Keratinocyte (primary cell): ENCODE data around the gene ROBO3. TPM values are rescaled to one million over a fixed set of nuclear protein-coding genes. Genes with fewer than 3 reads are reported as not detected.

Experiments used
- DNase-seq: peaks from one replicate; pipeline ENCODE4 v3.0.0-alpha.2; 2011; ENCODE audit warnings: low read depth, missing footprints, low spot score
- FAIRE-seq: peaks from 2 replicates; lab custom pipeline; 2011; peaks lifted over from hg19 to GRCh38; lab: Jason Lieb, UNC
- H2AFZ ChIP-seq: 2 replicates; pipeline ENCODE4 v1.6.0; 2012; ENCODE audit warnings: low read length, control low read depth, inconsistent platforms; ENCODE audit not compliant: control insufficient read depth
- H3K27ac ChIP-seq: 2 replicates; pipeline ENCODE4 v1.5.1; 2011; ENCODE audit warnings: low read length; ENCODE audit not compliant: control insufficient read depth, insufficient read depth
- H3K27me3 ChIP-seq: 3 replicates; pipeline ENCODE4 v1.6.0; 2011; ENCODE audit warnings: low read length; ENCODE audit not compliant: control insufficient read depth, insufficient read depth; ENCODE audit errors: extremely low read depth
- H3K36me3 ChIP-seq, 2 experiments: 2 replicates in 1 of 2; 3 replicates in 1 of 2; pipeline ENCODE4 v1.5.1; 2011; ENCODE audit warnings: low read length in 2 of 2, mild to moderate bottlenecking in 1 of 2; ENCODE audit not compliant: control insufficient read depth in 2 of 2, insufficient read depth in 2 of 2; ENCODE audit errors: extremely low read depth in 1 of 2
- H3K4me1 ChIP-seq: 3 replicates; pipeline ENCODE4 v1.5.1; 2011; ENCODE audit warnings: low read length; ENCODE audit not compliant: control insufficient read depth, insufficient read depth; ENCODE audit errors: extremely low read depth
- H3K4me2 ChIP-seq: 3 replicates; pipeline ENCODE4 v1.6.0; 2011; ENCODE audit warnings: low read depth, low read length; ENCODE audit not compliant: control insufficient read depth, insufficient read depth; ENCODE audit errors: extremely low read depth
- H3K4me3 ChIP-seq, 3 experiments: fragments of 200-600 bp in 1 of 3; sonication (generic) in 1 of 3; 2 replicates in 2 of 3; 3 replicates in 1 of 3; pipeline ENCODE4 v1.5.1; 2011 to 2016; ENCODE audit warnings: low read length in 3 of 3, mild to moderate bottlenecking in 3 of 3, control low read depth in 2 of 3, inconsistent platforms in 1 of 3, low read depth in 1 of 3, mixed read lengths in 1 of 3, mixed run types in 1 of 3, moderate library complexity in 1 of 3; ENCODE audit not compliant: control insufficient read depth in 2 of 3, insufficient read depth in 2 of 3; ENCODE audit errors: extremely low read depth in 1 of 3
- H3K79me2 ChIP-seq: 2 replicates; pipeline ENCODE4 v1.6.0; 2012; ENCODE audit warnings: low read length; ENCODE audit not compliant: control insufficient read depth, insufficient read depth
- H3K9ac ChIP-seq: 3 replicates; pipeline ENCODE4 v1.6.0; 2011; ENCODE audit warnings: low read length; ENCODE audit not compliant: control insufficient read depth, insufficient read depth; ENCODE audit errors: extremely low read depth
- H3K9me1 ChIP-seq: 3 replicates; pipeline ENCODE4 v1.6.0; 2011; ENCODE audit warnings: low read length; ENCODE audit not compliant: control insufficient read depth, insufficient read depth; ENCODE audit errors: extremely low read depth
- H3K9me3 ChIP-seq: 2 replicates; pipeline ENCODE4 v1.5.1; 2012; ENCODE audit warnings: low read depth, low read length; ENCODE audit not compliant: control insufficient read depth
- H4K20me1 ChIP-seq: 3 replicates; pipeline ENCODE4 v1.6.0; 2011; ENCODE audit warnings: low read length; ENCODE audit not compliant: control insufficient read depth, insufficient read depth; ENCODE audit errors: extremely low read depth
- EZH2 ChIP-seq: IDR thresholded peaks from one replicate; pipeline ENCODE4 v1.6.1; 2012; ENCODE audit warnings: inconsistent platforms, mild to moderate bottlenecking, low read length, moderate library complexity
- dilution Hi-C: fragments of 300-500 bp; cut with MboI; formaldehyde crosslinking; loops from one replicate; pipeline ENCODE4 v1.7.0; 2020; ENCODE audit warnings: low sequenced_read_pairs; ENCODE audit not compliant: extremely low pct_ligation_motif_present
- polyA plus RNA-seq, 5 experiments: library from polyadenylated mRNA; depleted of rRNA in 3 of 5; stranded (reverse) in 3 of 5; stranded (forward) in 1 of 5; unstranded in 1 of 5; fragments of >200 nt; gene quantifications; 1 replicate in 1 of 5; 2 replicates in 3 of 5; 3 replicates in 1 of 5; pipeline versions ENCODE4 v1.2.1 to v1.2.3, GENCODE V29; 2011 to 2012; ENCODE audit warnings: missing spikeins in 2 of 5, low read depth in 1 of 5, low replicate concordance in 1 of 5
- TF ChIP-seq, protein P1 (sequence below), 3 experiments: IDR thresholded peaks in 1 of 3; conservative IDR thresholded peaks in 1 of 3; optimal IDR thresholded peaks in 1 of 3; 2 replicates in 2 of 3; 3 replicates in 1 of 3; pipeline versions ENCODE3 to v1.5.1; 2011; ENCODE audit warnings: low read length in 3 of 3, mild to moderate bottlenecking in 3 of 3, moderate library complexity in 2 of 3, control low read depth in 1 of 3, inconsistent platforms in 1 of 3; ENCODE audit not compliant: insufficient read depth in 2 of 3; ENCODE audit errors: extremely low read depth in 1 of 3

The ROBO3 gene
- polyA plus RNA-seq, 1 donor (not counting 4 experiments of a cell fraction or from before 2014, with no cell fraction given), result 13.6 TPM

DNA sequence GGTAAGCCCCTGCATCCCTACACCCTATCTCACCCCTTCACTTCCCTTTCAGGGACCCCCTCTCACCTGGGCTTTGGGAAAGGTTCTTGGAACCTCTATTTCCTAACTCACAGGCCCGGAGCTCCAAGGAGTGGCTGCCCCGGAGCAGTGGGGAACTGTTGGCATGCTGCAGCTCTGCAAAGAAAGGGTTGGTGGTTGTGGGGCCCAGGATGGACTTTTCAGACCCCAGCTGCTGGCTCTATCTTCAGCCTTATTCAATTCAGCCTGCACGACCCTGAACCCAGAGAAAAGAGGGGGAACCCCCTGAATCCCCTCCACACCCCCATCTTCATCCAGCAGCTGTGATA, 22.4 kb downstream of the ROBO3 start:
- dilution Hi-C loops, result no loop called here
- DNase-seq, result no peak
- Histone ChIP-seq H3K4me1 (no peaks in the 10 kb centered on the region), H3K9me1 (no peaks in the 10 kb centered on the region), H3K27ac (no peak overlapping the region), H3K27me3 (no peaks in the 10 kb centered on the region), H3K79me2 (no peaks in the 10 kb centered on the region), H2AFZ (no peak overlapping the region), H3K9ac (no peak overlapping the region), H3K36me3 (no peaks in the 10 kb centered on the region), H3K4me3 (no peak overlapping the region), H3K4me2 (no peak overlapping the region), H4K20me1 (no peaks in the 10 kb centered on the region), H3K9me3 (no peaks in the 10 kb centered on the region)
- no peak for TF ChIP-seq EZH2
- TF ChIP-seq, protein P1, sequence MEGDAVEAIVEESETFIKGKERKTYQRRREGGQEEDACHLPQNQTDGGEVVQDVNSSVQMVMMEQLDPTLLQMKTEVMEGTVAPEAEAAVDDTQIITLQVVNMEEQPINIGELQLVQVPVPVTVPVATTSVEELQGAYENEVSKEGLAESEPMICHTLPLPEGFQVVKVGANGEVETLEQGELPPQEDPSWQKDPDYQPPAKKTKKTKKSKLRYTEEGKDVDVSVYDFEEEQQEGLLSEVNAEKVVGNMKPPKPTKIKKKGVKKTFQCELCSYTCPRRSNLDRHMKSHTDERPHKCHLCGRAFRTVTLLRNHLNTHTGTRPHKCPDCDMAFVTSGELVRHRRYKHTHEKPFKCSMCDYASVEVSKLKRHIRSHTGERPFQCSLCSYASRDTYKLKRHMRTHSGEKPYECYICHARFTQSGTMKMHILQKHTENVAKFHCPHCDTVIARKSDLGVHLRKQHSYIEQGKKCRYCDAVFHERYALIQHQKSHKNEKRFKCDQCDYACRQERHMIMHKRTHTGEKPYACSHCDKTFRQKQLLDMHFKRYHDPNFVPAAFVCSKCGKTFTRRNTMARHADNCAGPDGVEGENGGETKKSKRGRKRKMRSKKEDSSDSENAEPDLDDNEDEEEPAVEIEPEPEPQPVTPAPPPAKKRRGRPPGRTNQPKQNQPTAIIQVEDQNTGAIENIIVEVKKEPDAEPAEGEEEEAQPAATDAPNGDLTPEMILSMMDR (optimal IDR thresholded peaks at IDR 0.05 in 1 of 3, IDR thresholded peaks at IDR 0.05 in 1 of 3, conservative IDR thresholded peaks at IDR 0.05 in 1 of 3; ENCODE audit: extremely low read depth in 1 of 3, insufficient read depth in 2 of 3, low read length in 3 of 3), result no peak
- no peak for FAIRE-seq

GRCh38 chr11:124889191-124890091, 24.2 kb downstream of the ROBO3 start:
- dilution Hi-C loops, result no loop called here
- Histone ChIP-seq H3K27ac (no peak overlapping the region), H3K9me3 (no peaks in the 10 kb centered on the region), H3K4me1 (peaks cover under 1% of the 10 kb centered on the region), H3K36me3 (no peaks in the 10 kb centered on the region), H4K20me1 (no peaks in the 10 kb centered on the region), H3K79me2 (no peaks in the 10 kb centered on the region), H3K4me2 (no peak overlapping the region), H3K9me1 (no peaks in the 10 kb centered on the region), H3K9ac (no peak overlapping the region), H3K27me3 (no peaks in the 10 kb centered on the region), H2AFZ (no peak overlapping the region), H3K4me3 (no peak overlapping the region)
- no peak for FAIRE-seq
- DNase-seq, result no peak
- TF ChIP-seq, protein P1 (optimal IDR thresholded peaks at IDR 0.05 in 1 of 3, IDR thresholded peaks at IDR 0.05 in 1 of 3, conservative IDR thresholded peaks at IDR 0.05 in 1 of 3; ENCODE audit: extremely low read depth in 1 of 3, insufficient read depth in 2 of 3, low read length in 3 of 3), result no peak
- no peak for TF ChIP-seq EZH2
